ENCODE results near the gene RGMA.

The RGMA gene

GRCh38 chr15:93089727-93090305, 805 bp upstream of the RGMA start:
- DNase-seq, result no peak

DNA sequence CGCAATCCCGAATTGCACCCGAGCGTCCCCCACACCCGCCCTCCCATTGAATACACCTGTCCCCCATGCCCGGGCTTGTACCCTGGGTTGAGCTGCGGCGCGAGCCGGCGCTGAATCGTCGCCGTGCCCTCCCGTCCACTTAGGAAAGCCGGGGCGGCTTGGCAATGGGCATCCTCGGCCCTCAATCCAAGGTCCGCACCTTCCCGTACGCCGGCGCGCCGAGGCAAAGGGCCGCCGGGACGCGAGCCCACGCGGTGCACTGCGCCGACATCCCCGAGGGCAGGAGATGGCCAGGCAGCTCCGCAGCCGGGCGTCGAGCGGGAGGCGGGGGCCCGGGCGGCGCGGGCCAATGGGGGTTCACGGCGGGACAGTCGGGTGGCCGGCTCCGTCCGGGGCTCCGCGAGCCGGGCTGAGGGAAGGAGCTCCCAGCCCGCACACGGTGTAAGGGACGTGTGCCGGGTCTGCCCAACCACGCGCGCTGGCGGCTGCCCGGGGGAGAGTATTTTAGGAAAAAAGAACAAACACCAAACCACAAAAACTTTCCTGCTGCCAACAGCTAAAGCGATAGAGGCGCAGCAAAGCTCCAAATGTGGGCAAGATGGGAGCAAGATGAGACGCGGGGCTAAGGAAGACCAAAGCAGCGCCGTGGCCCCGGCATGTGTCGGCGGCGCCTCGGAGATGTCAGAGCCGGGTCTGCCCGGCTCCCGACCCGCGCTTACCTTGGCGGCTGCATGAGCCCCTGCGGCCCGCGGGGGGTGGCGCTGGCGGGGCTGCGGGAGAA, 621 bp downstream of the RGMA start:
- peak; percentile 4 for DNase-seq

- peak; percentile 64 for DNase-seq
Measured at GRCh38 chr15:93087825-93088199, 1.2 kb downstream of the RGMA start.

- DNase-seq, result no peak
Measured at GRCh38 chr15:93086791-93087190, 2.2 kb downstream of the RGMA start.

GRCh38 chr15:93085692-93086091, 3.3 kb downstream of the RGMA start:
- DNase-seq, result no peak

DNA sequence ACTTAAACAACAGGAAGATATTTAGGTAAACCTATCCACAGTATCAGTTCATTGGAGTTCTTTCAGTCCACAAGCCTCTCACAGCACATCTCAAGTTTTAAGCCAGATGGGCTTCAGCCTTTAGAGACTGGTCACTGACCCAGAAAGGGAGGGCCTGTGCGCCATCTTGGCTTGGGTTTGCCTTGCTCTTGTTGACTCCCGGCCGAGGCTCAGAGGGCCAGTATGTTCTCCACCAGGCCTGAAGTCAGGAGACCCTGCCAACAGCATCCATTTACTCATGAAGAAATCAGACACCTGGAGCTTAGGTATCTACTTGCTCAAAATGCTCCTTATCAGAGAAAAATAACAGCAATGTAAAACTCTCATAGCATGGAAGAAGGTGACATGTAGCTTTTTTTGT, 6.2 kb downstream of the RGMA start:
- no peak for DNase-seq

GRCh38 chr15:93081399-93081798, 7.6 kb downstream of the RGMA start:
- no peak for DNase-seq

- no peak for DNase-seq
Measured at GRCh38 chr15:93080451-93080850, 8.6 kb downstream of the RGMA start.

DNA sequence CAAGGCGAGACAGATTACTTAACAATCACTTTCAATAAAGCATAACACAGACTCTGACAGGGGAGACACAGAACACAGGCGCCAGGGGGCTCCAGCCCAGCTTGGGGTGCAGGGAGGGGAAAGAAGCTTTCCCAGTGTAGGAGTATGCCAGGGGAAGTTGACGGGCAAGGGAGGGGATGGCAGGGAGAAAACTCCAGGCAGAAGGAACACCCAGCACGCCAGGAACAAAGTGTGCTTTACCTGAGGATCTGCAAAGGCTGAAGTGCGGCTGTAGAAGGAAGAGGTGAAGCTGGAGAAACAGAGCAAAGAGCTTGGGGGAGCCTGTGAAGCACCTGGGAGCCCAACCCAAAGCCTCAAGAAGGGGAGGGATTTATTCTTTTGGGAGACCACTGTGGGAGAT, 12.1 kb downstream of the RGMA start:
- no peak for DNase-seq

DNA sequence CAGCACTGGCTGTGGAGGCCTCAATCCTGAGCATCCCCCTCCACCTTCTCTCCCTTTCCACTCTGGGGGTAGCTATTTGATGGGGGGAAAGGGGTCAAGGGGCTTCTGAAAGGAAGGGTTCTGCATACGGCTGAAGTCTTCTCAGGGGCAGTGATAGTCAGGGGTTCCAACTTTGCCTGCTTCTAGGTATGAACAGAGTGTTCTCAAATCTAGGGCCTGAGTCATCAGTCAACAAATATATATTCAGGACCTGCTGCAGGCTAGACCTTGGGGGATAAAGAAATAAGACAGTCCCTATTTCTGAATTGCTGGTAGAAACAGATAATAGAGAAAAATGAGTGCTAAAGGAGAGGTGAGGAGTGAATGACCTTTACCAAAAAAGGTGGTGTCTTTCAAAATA, 12.8 kb downstream of the RGMA start:
- DNase-seq, result no peak

GRCh38 chr15:93074599-93074998, 14.4 kb downstream of the RGMA start:
- no peak for DNase-seq

DNA sequence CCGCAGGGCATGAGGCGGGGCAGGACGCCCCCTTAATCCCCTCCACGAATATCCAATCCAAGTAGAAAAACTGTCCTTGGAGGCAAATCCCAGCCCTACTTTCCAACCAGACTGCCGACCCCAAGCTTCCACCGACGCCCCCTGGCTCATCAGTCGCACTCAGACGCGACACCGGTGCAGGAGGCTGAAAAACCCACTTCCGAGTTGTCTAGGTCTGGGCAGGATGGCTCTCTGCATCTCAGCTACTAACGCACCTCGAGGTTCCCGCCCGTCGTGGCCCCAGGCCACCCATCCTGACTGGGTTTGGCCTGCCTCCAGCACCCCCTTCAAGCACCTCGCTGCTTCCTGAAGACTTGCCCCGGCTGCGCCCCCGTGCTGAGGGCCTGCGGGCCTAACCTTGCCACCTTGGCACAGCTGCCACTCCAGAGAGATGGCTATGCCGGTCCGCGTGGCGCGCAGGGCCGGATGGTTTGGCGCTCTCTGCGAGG, 15.5 kb downstream of the RGMA start:
- no peak for DNase-seq

GRCh38 chr15:93072411-93073394, 16.3 kb downstream of the RGMA start:
- DNase-seq, result no peak

- no peak for DNase-seq
Measured at GRCh38 chr15:93072011-93072410, 17.0 kb downstream of the RGMA start.

DNA sequence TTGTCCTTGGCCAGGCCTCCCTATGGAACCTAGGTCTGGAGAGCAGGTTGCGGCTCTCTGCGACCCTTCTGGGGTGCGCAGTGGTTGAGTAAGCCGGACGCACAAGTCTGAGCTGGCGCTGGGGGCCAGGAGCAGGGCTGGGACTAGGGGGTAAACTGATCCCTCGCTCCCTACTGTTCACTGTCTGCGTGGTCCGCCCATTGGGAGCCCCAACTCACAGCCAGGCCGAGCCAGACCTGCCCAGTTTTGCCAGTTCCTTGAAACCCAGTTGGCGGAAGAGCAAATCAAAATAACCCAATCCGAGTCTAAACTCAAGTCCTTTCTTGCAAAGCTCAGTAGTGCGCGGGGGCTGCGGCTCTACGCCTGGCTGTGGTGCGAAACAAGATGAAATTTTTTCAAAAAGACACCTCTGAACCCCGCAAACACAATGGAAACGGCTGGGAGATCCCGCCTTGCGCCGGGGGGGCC, 17.5 kb downstream of the RGMA start:
- no peak for DNase-seq

- no peak for DNase-seq
Measured at GRCh38 chr15:93070551-93071296, 18.3 kb downstream of the RGMA start.

- no peak for DNase-seq
Measured at GRCh38 chr15:93070132-93070531, 18.9 kb downstream of the RGMA start.

- no peak for DNase-seq
Measured at GRCh38 chr15:93068581-93069199, 20.3 kb downstream of the RGMA start.

DNA sequence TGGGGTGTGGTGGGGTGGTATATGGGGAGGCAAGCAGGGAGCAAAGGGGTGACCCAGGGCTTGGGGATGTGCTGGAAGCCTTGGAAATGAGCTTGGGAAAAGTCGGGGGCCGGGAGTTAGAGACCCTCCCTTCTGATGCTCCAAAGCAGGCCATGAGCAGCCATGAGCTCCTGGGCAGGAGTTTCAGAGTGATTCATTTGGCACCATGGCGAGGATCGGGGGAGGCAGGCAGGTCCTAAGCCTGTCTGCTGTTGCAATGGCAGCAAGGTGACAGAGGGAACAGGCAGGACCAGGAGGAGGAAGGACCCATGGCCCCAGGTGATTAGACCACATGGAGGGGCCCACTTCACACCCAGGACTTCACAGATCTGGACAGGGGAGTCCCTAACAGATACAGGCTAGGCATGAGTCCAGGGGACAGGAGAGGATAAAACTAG, 21.3 kb downstream of the RGMA start:
- no peak for DNase-seq

DNA sequence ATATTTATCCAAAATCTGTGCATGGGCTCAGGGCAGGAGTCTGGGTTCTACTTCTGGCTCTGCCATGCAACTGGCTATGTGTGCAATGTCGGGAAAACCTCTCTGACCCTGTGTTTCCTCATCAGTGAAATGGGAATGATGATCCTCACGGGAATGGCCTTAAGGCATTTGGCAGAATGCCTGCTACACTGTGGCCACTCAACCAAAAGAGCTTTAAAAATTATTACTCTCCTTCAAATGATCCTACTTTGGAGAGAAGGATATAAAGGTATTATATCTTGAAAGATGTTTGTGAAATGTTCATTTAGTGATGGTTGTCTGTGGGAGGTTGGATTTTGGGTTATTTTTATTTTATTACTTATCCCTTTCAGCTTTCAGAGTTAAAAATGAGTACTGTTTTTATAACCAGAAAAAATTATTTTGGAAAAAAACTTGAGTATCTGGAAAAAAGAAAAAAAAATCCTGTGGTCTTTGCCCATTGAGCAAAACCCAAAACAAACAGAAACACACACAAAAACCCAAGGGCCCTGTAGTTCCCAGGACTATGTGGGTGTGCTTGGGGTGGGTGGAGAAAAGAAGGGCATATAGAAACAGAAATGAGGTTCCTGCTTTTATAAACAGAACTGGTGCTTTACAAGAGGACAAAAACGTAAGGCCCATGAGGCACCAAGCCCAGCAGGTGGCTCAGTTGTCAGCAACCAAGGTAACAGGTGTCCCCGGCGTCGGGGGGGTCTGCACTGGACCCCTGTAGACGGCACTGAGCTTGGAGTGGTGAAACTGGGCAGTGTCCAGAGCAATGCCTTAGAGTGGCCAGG, 22.0 kb downstream of the RGMA start:
- DNase-seq, result no peak

DNA sequence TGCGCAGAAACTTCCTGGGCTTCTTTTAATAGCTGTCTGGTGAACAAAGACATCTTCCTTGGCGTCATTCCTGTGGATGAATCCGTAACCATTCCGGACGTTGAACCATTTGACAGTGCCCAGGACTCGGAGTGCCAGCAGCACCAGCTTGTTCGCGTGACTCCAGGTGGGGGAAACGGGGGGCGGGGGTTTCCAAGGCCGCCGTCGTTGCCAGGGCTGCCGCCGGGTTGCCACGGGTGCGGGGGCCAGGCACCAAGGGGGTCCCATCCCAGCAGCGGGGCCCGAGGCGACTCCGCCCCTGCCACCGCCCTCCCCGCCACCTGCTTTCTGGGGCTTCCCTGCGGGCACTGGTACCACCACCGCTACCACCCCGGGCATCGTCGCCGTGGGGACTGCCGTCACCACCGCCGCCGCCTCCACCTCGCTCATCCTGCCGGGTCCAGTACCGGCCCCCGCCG, 22.8 kb downstream of the RGMA start:
- DNase-seq, result no peak

All from CD4-positive, alpha-beta T cell treated with Interleukin-6 for 4 hours (primary cell).